Epithelial cell of prostate (primary cell): ENCODE results near the gene DNAJC24.
A peak's percentile ranks its signal among the peaks of the same experiment; 100 is the strongest.
"Not testable (repeated sequence)": the region's sequence is repeated elsewhere in the genome, so short reads cannot be mapped to it uniquely, and the experiment has no call there.

ENCODE experiments used
- DNase-seq: peaks from one replicate; pipeline ENCODE4 v3.0.0-alpha.2; 2011; ENCODE audit warnings: low read depth, low spot score
- H3K27ac ChIP-seq: fragments of 450-650 bp; 2 replicates; pipeline ENCODE4 v1.5.1; 2017; ENCODE audit warnings: mild to moderate bottlenecking

The DNAJC24 gene

GRCh38 chr11:31369348-31370329, at the start of gene DNAJC24, which contains the start of gene DCDC1:
TSS of gene DNAJC24 (plus strand) at chr11:31369860. CDS start at chr11:31370749, 889 bp downstream.
TSS of gene DCDC1 (minus strand) at chr11:31369739. CDS start at chr11:31328280, 41,459 bp downstream.
- peak within 1 kb of the TSS; percentile 52 for H3K27ac ChIP-seq
- DNase-seq = peak; percentile 57

GRCh38 chr11:31321494-31321893, 48.2 kb upstream of the DNAJC24 start:
- H3K27ac ChIP-seq, DNase-seq: not testable (repeated sequence)

- no peak overlapping the region for H3K27ac ChIP-seq
- no peak for DNase-seq
Measured at GRCh38 chr11:31323145-31323544, 46.5 kb upstream of the DNAJC24 start.

GRCh38 chr11:31325160-31325559, 44.5 kb upstream of the DNAJC24 start:
- peak; percentile 51 for DNase-seq
- no peak overlapping the region for H3K27ac ChIP-seq

GRCh38 chr11:31326470-31327148, 43.1 kb upstream of the DNAJC24 start:
- no peak for DNase-seq
- H3K27ac ChIP-seq = no peak overlapping the region

- DNase-seq = no peak
- no peak overlapping the region for H3K27ac ChIP-seq
Measured at GRCh38 chr11:31327417-31327816, 42.2 kb upstream of the DNAJC24 start.

- DNase-seq = no peak
- no peak overlapping the region for H3K27ac ChIP-seq
Measured at GRCh38 chr11:31328697-31329096, 41.0 kb upstream of the DNAJC24 start.

GRCh38 chr11:31337806-31338205, 31.9 kb upstream of the DNAJC24 start:
- no peak overlapping the region for H3K27ac ChIP-seq
- DNase-seq = no peak

GRCh38 chr11:31340903-31341572, 28.6 kb upstream of the DNAJC24 start:
- no peak for DNase-seq
- H3K27ac ChIP-seq = no peak overlapping the region

GRCh38 chr11:31351168-31351567, 18.5 kb upstream of the DNAJC24 start:
- H3K27ac ChIP-seq = no peak overlapping the region
- no peak for DNase-seq

GRCh38 chr11:31355131-31355530, 14.5 kb upstream of the DNAJC24 start:
- DNase-seq = no peak
- H3K27ac ChIP-seq = no peak overlapping the region

- H3K27ac ChIP-seq = no peak overlapping the region
- no peak for DNase-seq
Measured at GRCh38 chr11:31355817-31356216, 13.8 kb upstream of the DNAJC24 start.

- no peak for DNase-seq
- no peak overlapping the region for H3K27ac ChIP-seq
Measured at GRCh38 chr11:31361743-31362142, 7.9 kb upstream of the DNAJC24 start.

- H3K27ac ChIP-seq = no peak overlapping the region
- DNase-seq = no peak
Measured at GRCh38 chr11:31366795-31367194, 2.9 kb upstream of the DNAJC24 start.

- DNase-seq = no peak
- H3K27ac ChIP-seq = no peak overlapping the region
Measured at GRCh38 chr11:31375879-31376278, 6.2 kb downstream of the DNAJC24 start.

- no peak overlapping the region for H3K27ac ChIP-seq
- DNase-seq = no peak
Measured at GRCh38 chr11:31383116-31383515, 13.5 kb downstream of the DNAJC24 start.

- no peak overlapping the region for H3K27ac ChIP-seq
- DNase-seq = peak; percentile 20
Measured at GRCh38 chr11:31387379-31387778, 17.7 kb downstream of the DNAJC24 start.

- H3K27ac ChIP-seq = no peak overlapping the region
- DNase-seq = no peak
Measured at GRCh38 chr11:31397239-31397834, 27.7 kb downstream of the DNAJC24 start.

- DNase-seq = no peak
- no peak overlapping the region for H3K27ac ChIP-seq
Measured at GRCh38 chr11:31404614-31405013, 35.0 kb downstream of the DNAJC24 start.

- DNase-seq = no peak
- peak overlapping the region; percentile 9 for H3K27ac ChIP-seq
Measured at GRCh38 chr11:31408201-31408600, 38.5 kb downstream of the DNAJC24 start.
